GM10266 (cell line): ENCODE measurements around the gene MAPK7.

ENCODE experiments used
- DNase-seq: peaks from one replicate; pipeline ENCODE4 v3.0.0; 2012; ENCODE audit errors: extremely low spot score
- CTCF ChIP-seq: IDR thresholded peaks from 2 replicates; pipeline ENCODE4 v1.5.1; 2012; ENCODE audit warnings: mild to moderate bottlenecking, low read depth; ENCODE audit not compliant: control insufficient read depth, insufficient read depth; ENCODE audit errors: missing control alignments

Gene MAPK7

GRCh38 chr17:19404264-19404663 lies 26.0 kb downstream of the MAPK7 start:
- TF ChIP-seq CTCF: no peak
- no peak for DNase-seq

- DNase-seq: no peak
- no peak for TF ChIP-seq CTCF
These were observed 26.8 kb downstream of the MAPK7 start for GRCh38 chr17:19405114-19405513.

GRCh38 chr17:19407601-19408345 lies 29.5 kb downstream of the MAPK7 start:
- TF ChIP-seq CTCF: no peak
- DNase-seq: no peak

GRCh38 chr17:19408346-19408710 lies 30.0 kb downstream of the MAPK7 start:
- TF ChIP-seq CTCF: no peak
- no peak for DNase-seq

GRCh38 chr17:19409066-19409465 lies 30.8 kb downstream of the MAPK7 start:
- TF ChIP-seq CTCF: no peak
- DNase-seq: no peak

GRCh38 chr17:19409509-19409908 lies 31.2 kb downstream of the MAPK7 start:
- no peak for DNase-seq
- TF ChIP-seq CTCF: no peak

- no peak for DNase-seq
- no peak for TF ChIP-seq CTCF
These were observed 31.8 kb downstream of the MAPK7 start for GRCh38 chr17:19410091-19410490.
